Smooth muscle cell (in vitro differentiated cells): ENCODE results near the gene KCNK18. TPM values are rescaled to one million over a fixed set of nuclear protein-coding genes. Genes with fewer than 3 reads are reported as not detected.

ENCODE experiments used
- DNase-seq: peaks from one replicate; lab custom pipeline; 2025; ENCODE audit not compliant: unreplicated experiment; lab: John Stamatoyannopoulos, UW
- H2AFZ ChIP-seq: fragments of 200-600 bp; sonication (generic); 2 replicates; pipeline ENCODE4 v1.6.0; 2016; ENCODE audit warnings: antibody characterized with exemption, low read depth, mild to moderate bottlenecking
- H3F3A ChIP-seq: fragments of 200-600 bp; sonication (generic); 2 replicates; pipeline ENCODE4 v1.6.0; 2017; ENCODE audit warnings: antibody characterized with exemption, low read depth
- H3K27ac ChIP-seq: fragments of 200-600 bp; sonication (generic); 2 replicates; pipeline ENCODE4 v1.5.1; 2016; ENCODE audit warnings: low read depth, mild to moderate bottlenecking
- H3K27me3 ChIP-seq: fragments of 200-600 bp; sonication (generic); 2 replicates; pipeline ENCODE4 v1.6.1; 2016; ENCODE audit warnings: low read depth, mild to moderate bottlenecking
- H3K36me3 ChIP-seq: fragments of 200-600 bp; sonication (generic); 2 replicates; pipeline ENCODE4 v1.5.1; 2016; ENCODE audit warnings: low read depth
- H3K4me1 ChIP-seq: fragments of 200-600 bp; sonication (generic); 2 replicates; pipeline ENCODE4 v1.5.1; 2016; ENCODE audit warnings: low read depth
- H3K4me2 ChIP-seq: fragments of 200-600 bp; sonication (generic); 2 replicates; pipeline ENCODE4 v1.6.0; 2016; ENCODE audit warnings: mild to moderate bottlenecking
- H3K4me3 ChIP-seq: fragments of 200-600 bp; sonication (generic); 2 replicates; pipeline ENCODE4 v1.5.1; 2016; ENCODE audit warnings: mild to moderate bottlenecking
- H3K79me2 ChIP-seq: fragments of 200-600 bp; sonication (generic); 2 replicates; pipeline ENCODE4 v1.6.0; 2016; ENCODE audit warnings: low read depth, mild to moderate bottlenecking
- H3K9ac ChIP-seq: fragments of 200-600 bp; sonication (generic); 2 replicates; pipeline ENCODE4 v1.6.0; 2016; ENCODE audit warnings: low read depth
- H3K9me3 ChIP-seq: fragments of 200-600 bp; sonication (generic); replicated peaks from 2 replicates; pipeline ENCODE4 v1.5.1; 2016; ENCODE audit warnings: low read depth
- H4K20me1 ChIP-seq: fragments of 200-600 bp; sonication (generic); 2 replicates; pipeline ENCODE4 v1.6.0; 2016; ENCODE audit warnings: low read depth
- CTCF ChIP-seq: fragments of 200-600 bp; sonication (generic); IDR thresholded peaks from 2 replicates; pipeline ENCODE4 v1.5.1; 2017; ENCODE audit warnings: borderline replicate concordance, mild to moderate bottlenecking, antibody characterized with exemption; ENCODE audit not compliant: insufficient read depth, poor library complexity, severe bottlenecking
- WGBS: methylation state at CpG from one replicate; pipeline ENCODE4 v1.1.7; 2016; ENCODE audit warnings: low lambda C conversion rate; 5-methylcytosine and 5-hydroxymethylcytosine counted together
- polyA plus RNA-seq: library from polyadenylated mRNA; unstranded; fragments of >200 nt; fragmentation: Nextera tagmentation; extraction: Ambion mirVana; gene quantifications from 2 replicates; pipeline ENCODE4 v1.2.1, GENCODE V29; 2016
- total RNA-seq: library from RNA; depleted of rRNA; stranded (reverse); fragments of >200 nt; gene quantifications from 2 replicates; pipeline ENCODE4 v1.2.3, GENCODE V29; 2014

The KCNK18 gene
- total and polyA plus RNA-seq, 2 experiments from 2014 or later, result not detected

- Histone ChIP-seq H3K9ac (no peak overlapping the region), H3K4me2 (peak overlapping the region; percentile 78), H3K79me2 (no peaks in the 10 kb centered on the region), H3F3A (no peaks in the 10 kb centered on the region), H3K4me1 (peaks cover 12% of the 10 kb centered on the region), H3K9me3 (no peaks in the 10 kb centered on the region), H3K36me3 (no peaks in the 10 kb centered on the region), H3K4me3 (peak overlapping the region; percentile 22), H3K27me3 (peaks cover 100% of the 10 kb centered on the region), H3K27ac (no peak overlapping the region), H2AFZ (no peak overlapping the region), H4K20me1 (no peaks in the 10 kb centered on the region)
- no peak for TF ChIP-seq CTCF
- DNase-seq, result no peak
- WGBS, result 8% methylated on average over 32 of the region's 32 CpGs
Observed at GRCh38 chr10:117164592-117165537, 32.4 kb upstream of the KCNK18 start.

GRCh38 chr10:117165538-117166417, 31.5 kb upstream of the KCNK18 start:
- Histone ChIP-seq H3K79me2 (no peaks in the 10 kb centered on the region), H3K27me3 (peaks cover 100% of the 10 kb centered on the region), H3K36me3 (no peaks in the 10 kb centered on the region), H3F3A (no peaks in the 10 kb centered on the region), H3K9me3 (no peaks in the 10 kb centered on the region), H3K27ac (no peak overlapping the region), H3K4me1 (peaks cover 12% of the 10 kb centered on the region), H3K4me2 (peak overlapping the region; percentile 78), H3K9ac (no peak overlapping the region), H4K20me1 (no peaks in the 10 kb centered on the region), H3K4me3 (peak overlapping the region; percentile 22), H2AFZ (no peak overlapping the region)
- DNase-seq, result peak; percentile 19
- TF ChIP-seq CTCF, result peak; percentile 59
- WGBS, result 5% methylated on average over 51 of the region's 51 CpGs

GRCh38 chr10:117166418-117167345, 30.6 kb upstream of the KCNK18 start:
- DNase-seq, result no peak
- WGBS, result 28% methylated on average over 40 of the region's 41 CpGs
- no peak overlapping the region for H3K9ac ChIP-seq

More at GRCh38 chr10:117166418-117167345, 30.6 kb upstream of the KCNK18 start:
- H3K4me1 ChIP-seq, result peaks cover 12% of the 10 kb centered on the region
- no peaks in the 10 kb centered on the region for H4K20me1 ChIP-seq
- H2AFZ ChIP-seq, result no peak overlapping the region
- H3K79me2 ChIP-seq, result no peaks in the 10 kb centered on the region
- no peak overlapping the region for H3K27ac ChIP-seq
- no peaks in the 10 kb centered on the region for H3F3A ChIP-seq
- no peak overlapping the region for H3K4me3 ChIP-seq
- H3K9me3 ChIP-seq, result no peaks in the 10 kb centered on the region
- H3K36me3 ChIP-seq, result no peaks in the 10 kb centered on the region
- H3K27me3 ChIP-seq, result peaks cover 100% of the 10 kb centered on the region
- no peak for TF ChIP-seq CTCF
- H3K4me2 ChIP-seq, result no peak overlapping the region
